HFF-Myc (cell line): ENCODE measurements around the gene ZBTB48.
"Not testable (repeated sequence)": the region's sequence is repeated elsewhere in the genome, so short reads cannot be mapped to it uniquely, and the experiment has no call there.

Source experiments
- DNase-seq: peaks from one replicate; pipeline ENCODE4 v3.0.0-alpha.2; 2011; ENCODE audit warnings: low read depth; ENCODE audit errors: extremely low read depth
- H3K4me3 ChIP-seq: replicated peaks from 2 replicates; pipeline ENCODE4 v1.5.1; 2011; ENCODE audit warnings: low read depth, mild to moderate bottlenecking, control low read depth, low read length
- CTCF ChIP-seq: IDR thresholded peaks from 2 replicates; pipeline ENCODE4 v1.5.1; 2012; ENCODE audit warnings: mild to moderate bottlenecking, low read depth, low read length, control low read depth; ENCODE audit errors: missing control alignments

The ZBTB48 gene

GRCh38 chr1:6630027-6630426 lies 50.2 kb downstream of the ZBTB48 start:
- DNase-seq: no peak
- no peak overlapping the region for H3K4me3 ChIP-seq
- TF ChIP-seq CTCF: no peak

GRCh38 chr1:6631058-6631457 lies 51.3 kb downstream of the ZBTB48 start:
- DNase-seq: no peak
- TF ChIP-seq CTCF: no peak
- H3K4me3 ChIP-seq: no peak overlapping the region

DNA sequence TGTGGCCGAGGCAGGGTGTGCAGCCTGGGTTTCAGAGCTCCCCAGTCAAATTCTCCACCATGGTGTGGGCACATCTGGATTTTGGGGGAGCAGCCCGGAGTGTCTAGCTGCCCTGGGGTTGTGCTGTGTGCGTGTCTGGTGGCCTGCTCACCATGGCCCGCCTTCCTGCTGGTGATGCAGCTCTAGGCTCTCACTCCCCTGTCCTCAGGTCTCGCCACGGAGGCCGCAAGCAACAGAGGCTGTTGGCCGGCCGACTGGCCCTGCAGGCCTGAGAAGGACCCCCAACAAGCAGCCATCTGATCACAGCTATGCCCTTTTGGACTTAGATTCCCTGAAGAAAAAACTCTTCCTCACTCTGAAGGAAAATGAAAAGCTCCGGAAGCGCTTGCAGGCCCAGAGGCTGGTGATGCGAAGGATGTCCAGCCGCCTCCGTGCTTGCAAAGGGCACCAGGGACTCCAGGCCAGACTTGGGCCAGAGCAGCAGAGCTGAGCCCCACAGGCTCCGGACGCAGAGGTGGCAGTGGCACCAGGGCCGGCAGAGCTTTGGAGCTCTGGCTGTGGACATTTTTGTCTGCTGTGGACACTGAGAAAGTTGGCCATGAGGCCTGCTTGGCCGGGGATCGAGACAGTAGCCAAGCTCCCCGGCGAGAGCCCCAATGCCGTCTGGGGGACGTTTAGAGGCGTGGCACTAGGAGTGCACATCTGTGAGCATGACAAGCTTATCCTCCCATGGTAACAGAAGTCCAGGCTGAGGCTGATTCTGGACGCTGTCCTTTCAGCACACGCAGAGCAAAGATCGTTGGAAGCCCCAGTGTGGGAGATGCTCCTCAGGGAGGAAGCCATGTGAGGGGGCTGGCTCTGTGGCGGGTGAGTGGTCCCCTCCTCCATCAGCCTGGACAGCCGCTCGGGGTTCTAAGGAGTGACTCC lies 53.1 kb downstream of the ZBTB48 start:
- H3K4me3 ChIP-seq: no peak overlapping the region
- TF ChIP-seq CTCF: no peak
- DNase-seq: no peak

DNA sequence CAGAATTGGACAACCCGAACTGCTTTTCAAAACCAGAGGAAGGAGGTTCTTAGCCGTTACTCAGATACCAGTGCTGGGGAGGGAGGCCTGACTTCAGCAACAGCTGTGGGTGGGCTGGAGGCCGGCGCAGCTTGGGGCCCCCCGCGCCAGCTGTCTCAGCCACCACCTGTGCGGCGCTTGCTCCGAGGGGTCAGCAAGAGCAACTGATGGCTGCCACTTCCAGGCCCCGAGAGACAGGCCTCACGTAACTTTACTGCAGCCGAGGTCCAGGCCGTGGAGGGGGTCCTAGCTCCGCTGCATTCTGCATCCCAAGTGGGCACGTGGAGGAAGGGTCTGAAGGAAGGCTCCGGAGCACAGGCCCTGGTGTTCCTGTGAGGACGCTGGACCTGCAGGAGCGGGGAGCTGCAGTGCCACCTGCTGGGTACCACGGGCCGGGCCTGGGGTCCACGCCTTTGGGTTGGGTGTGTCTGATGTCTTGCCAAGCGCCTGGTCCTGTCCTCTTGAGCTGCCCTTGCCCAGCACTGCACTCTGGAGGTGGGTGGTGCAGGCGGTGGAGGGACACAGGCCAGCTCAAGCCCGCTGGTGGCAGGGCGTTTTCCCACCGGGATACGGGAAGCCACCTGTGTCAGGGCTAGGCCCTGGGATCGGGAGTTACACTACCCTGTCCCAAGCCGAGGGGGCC lies 54.7 kb downstream of the ZBTB48 start:
- no peak overlapping the region for H3K4me3 ChIP-seq
- TF ChIP-seq CTCF: peak; percentile 62
- no peak for DNase-seq

DNA sequence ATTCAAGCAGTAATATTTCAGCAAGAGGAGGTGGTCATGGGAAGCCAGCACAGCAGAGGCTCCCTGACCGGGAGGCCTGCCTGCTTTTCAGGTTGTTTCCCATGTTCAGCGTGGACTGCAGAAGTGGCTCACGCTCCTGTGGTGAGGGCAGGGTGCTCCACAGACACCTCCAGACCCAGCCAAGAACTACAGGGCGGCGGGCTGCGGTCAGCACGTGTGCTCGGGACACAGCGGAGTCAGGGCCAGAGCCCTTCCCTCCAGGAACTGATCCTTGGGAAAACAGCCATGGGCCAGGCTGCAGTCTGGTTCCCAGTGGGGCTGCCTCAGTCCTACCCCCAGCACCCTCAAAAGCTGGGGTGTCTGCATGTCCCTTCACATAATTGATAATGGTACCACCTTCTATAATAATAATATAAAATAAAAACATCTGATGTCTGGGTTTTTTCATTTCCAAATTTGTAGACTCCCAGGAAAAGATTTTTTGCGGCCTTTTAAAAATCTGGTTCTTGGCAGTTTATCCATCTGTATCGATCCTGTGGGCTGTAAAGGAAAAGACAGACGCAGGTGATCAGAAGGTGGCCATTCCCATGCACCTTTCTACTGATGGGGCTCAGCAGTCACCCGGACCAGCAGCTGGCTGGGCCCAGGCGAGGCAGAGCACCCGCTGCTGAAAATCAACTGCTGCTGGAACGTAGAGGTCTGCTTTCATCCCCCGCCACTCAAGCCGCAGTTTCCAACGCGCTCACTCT lies 55.5 kb downstream of the ZBTB48 start:
- H3K4me3 ChIP-seq: no peak overlapping the region
- no peak for TF ChIP-seq CTCF
- no peak for DNase-seq

DNA sequence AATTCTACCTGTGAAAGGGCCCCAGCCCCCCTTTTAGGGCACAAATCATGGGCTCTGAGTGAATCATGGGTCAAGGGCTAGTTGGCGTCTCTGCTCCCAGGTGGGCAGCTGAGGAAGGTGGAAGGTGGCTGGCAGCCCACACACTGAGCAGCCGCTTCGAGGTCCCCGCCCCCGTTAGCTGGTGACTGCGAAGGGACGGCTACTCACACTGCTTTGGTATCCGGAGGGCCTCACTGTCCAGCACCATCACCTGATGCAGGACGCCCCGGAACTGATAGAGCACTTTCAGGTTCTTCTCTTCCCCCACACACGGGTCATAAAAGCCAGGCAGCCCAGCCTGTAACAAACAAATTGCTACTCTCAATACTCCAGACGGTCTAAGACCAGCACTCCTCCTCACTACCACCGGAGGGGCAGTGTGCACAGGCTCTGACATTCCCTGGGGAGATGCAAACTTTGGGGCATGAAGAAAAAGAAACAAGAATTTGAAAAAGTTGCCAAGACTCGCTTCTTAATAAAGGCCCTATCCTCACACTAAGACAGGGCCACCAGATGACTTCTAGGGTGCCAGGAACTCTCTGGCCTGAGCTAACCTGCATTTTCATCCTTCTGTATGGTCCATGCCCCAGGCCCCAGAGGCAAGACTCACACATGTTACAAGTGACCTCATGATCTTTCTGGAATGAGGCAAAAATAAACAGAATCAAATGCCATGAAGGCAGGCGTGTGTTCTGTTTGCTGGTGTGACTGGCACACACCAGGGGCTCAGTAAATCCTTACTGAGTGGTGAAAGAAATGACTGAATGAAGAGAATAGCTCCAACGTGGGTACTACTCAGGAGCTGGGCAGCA lies 56.3 kb downstream of the ZBTB48 start:
- no peak for TF ChIP-seq CTCF
- no peak for DNase-seq
- H3K4me3 ChIP-seq: no peak overlapping the region

DNA sequence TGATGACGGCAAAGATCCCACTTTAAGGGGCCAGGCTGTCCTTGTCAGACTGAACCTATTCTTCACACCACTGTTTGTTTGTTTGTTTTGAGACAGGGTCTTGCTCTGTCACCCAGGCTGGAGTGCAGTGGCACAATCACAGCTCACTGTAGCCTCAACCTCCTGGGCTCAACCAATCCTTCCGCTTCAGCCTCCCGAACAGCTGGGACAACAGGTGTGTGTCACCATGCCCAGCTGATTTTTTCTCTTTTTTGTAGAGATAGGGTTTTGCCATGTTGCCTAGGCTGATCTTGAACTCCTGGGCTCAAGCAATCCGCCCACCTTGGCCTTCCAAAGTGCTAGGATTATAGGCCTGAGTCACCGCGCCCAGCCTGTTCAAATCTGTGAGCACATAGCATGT lies 57.0 kb downstream of the ZBTB48 start:
- DNase-seq, H3K4me3 ChIP-seq: not testable (repeated sequence)
